MM.1S (cell line): ENCODE measurements around the gene ALX3.
"Not testable (repeated sequence)": the region's sequence is repeated elsewhere in the genome, so short reads cannot be mapped to it uniquely, and the experiment has no call there.

Source experiments
- CTCF ChIP-seq: fragments of 300-600 bp; sonication (generic); IDR thresholded peaks from 2 replicates; pipeline ENCODE4 v1.5.1; 2016; ENCODE audit warnings: antibody characterized with exemption, low read length, mixed read lengths
- EZH2 ChIP-seq: fragments of 300-600 bp; sonication (generic); optimal IDR thresholded peaks from 2 replicates; pipeline ENCODE3; 2017; ENCODE audit warnings: low read depth, mild to moderate bottlenecking, antibody characterized with exemption, low read length, mixed read lengths
- EZH2phosphoT487 ChIP-seq: fragments of 300-600 bp; sonication (generic); IDR thresholded peaks from 2 replicates; pipeline ENCODE4 v1.6.1; 2018; ENCODE audit warnings: antibody characterized with exemption, low read length

DNA sequence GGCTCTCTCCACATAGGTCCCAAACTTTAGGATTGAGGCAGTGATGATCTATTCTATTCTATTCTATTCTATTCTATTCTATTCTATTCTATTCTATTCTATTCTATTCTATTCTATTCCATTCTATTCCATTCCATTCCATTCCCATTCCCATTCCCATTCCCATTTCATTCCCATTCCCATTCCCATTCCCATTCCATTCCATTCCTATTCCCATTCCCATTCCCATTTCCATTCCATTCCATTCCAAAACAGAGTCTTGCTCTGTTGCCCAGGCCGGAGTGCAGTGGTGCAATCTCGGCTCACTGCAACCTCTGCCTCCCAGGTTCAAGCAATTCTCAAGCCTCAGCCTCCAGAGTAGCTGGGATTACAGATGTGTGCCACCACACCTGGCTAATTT lies 9.5 kb upstream of the ALX3 start:
- not testable (repeated sequence) for TF ChIP-seq CTCF, EZH2phosphoT487, EZH2
